Stimulated activated CD4-positive, alpha-beta T cell treated with anti-CD3 and anti-CD28 coated beads, Interleukin-12 subunit alpha, Interleukin-12 subunit beta, amount 100 ng/mL, for 24 hours (primary cell): ENCODE data around the gene DDIT4L.
"Not testable (repeated sequence)": the region's sequence is repeated elsewhere in the genome, so short reads cannot be mapped to it uniquely, and the experiment has no call there.

Experiments
- DNase-seq, 2 experiments: peaks; one replicate each; pipeline ENCODE4 v3.0.0-alpha.2; 2020; ENCODE audit warnings: low read depth in 2 of 2

The DDIT4L gene

GRCh38 chr4:100166297-100167039, 23.8 kb downstream of the DDIT4L start:
- DNase-seq = no peak

GRCh38 chr4:100165809-100166208, 24.5 kb downstream of the DDIT4L start:
- DNase-seq = no peak

- no peak for DNase-seq
Observed at GRCh38 chr4:100164808-100165760, 25.2 kb downstream of the DDIT4L start.

GRCh38 chr4:100162027-100162685, 28.1 kb downstream of the DDIT4L start:
- no peak for DNase-seq

GRCh38 chr4:100149190-100149589, 41.1 kb downstream of the DDIT4L start:
- DNase-seq = no peak

GRCh38 chr4:100147684-100148083, 42.6 kb downstream of the DDIT4L start:
- no peak for DNase-seq

GRCh38 chr4:100147198-100147597, 43.1 kb downstream of the DDIT4L start:
- DNase-seq = no peak

- DNase-seq = no peak
Observed at GRCh38 chr4:100146756-100147155, 43.5 kb downstream of the DDIT4L start.

GRCh38 chr4:100137320-100137719, 52.9 kb downstream of the DDIT4L start:
- not testable (repeated sequence) for DNase-seq
